DMS79 (cell line): ENCODE data around the gene ZFR2.

ENCODE experiments used
- DNase-seq: peaks from one replicate; lab custom pipeline; 2025; lab: John Stamatoyannopoulos, UW

The ZFR2 gene

DNA sequence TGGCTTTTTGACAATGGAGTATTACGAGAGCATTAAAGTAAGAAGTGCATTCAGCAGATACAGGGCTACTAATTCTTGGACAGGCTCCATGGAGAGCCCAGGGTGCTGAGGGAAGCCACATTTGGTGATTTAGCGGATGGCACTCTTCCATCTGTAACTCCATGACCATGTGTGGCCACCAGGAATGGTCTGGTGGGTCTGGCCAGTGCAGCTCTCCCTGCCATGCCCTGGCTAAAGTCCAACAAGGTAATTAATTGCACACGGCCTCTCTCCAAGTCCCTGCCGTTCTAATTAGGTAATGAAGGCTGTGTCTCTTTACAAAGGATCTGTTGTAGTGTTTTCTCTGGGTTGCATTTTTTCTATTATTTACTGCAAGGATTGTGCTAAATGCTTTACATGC, 4.3 kb upstream of the ZFR2 start:
- DNase-seq, result no peak

DNA sequence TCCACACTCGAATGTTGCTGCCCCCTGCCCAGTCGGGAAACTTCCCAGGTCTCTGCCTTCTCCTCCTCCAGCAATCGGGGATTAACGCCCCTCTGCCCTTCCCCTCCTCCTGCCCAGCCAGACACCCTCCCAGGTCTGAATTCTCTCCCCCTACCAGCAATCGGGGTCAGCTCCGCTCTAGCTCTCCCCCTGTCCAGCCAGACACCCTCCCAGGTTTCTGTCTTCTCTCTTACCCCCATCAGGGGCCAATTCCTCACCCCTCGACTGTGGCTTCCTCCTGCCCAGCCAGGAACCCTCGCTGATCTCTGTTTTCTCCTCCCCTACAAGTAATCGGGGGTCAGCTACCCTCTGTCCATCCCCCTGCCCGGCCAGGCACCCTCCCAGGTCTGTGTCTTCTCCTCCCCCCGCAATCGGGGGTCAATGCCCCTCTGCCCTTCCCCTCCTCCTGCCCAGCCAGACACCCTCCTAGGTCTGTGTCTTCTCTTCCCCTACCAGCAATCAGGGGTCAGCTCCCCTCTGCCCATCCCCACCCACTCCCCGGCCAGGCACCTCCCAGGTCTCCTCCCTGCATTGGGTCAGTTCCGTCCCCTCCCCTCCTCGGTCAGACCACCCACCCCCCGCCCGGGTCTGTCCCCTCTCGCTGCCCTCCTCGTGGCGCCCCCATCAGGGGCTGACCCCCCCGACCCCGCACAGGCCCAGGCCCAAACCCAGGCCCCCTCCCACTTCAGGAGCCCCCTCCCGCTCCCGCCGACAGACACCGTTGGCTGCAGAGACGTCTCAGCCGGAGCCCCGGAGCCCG, 668 bp downstream of the ZFR2 start:
- no peak for DNase-seq

DNA sequence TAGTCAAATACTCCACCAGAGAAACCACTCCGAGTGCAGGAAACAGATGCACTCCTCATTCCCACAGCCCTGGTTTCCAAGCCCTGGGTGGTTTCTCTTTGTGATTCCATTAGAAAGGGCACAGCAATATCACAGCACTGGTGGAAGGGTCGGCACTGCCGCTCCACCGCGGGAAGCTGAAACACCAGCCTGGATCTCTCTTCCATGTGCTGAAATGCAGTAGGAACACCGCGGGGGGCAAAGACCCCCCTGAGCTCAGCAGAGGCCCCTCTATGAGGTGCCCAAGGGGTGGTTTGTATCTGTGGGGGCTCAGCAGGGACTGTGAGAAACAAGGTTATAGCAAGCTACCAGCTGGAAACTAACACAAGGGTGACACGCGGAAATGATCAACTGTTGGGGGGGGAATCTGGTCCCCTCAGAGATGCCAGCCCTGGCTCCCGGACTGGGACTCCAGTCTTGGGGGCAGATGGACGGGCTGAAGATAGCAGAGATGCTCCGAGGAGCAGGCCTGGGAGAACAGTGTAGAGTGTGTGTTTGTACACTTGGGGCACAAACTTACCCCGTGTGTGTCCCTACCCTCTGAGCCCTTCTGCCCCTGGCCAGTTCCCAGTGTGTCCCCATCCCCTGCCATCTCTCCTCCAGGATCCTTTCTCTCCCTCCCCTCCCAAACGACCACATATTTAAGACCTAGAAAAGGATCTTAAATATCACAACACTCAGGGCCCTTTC, 1.8 kb downstream of the ZFR2 start:
- DNase-seq, result no peak

DNA sequence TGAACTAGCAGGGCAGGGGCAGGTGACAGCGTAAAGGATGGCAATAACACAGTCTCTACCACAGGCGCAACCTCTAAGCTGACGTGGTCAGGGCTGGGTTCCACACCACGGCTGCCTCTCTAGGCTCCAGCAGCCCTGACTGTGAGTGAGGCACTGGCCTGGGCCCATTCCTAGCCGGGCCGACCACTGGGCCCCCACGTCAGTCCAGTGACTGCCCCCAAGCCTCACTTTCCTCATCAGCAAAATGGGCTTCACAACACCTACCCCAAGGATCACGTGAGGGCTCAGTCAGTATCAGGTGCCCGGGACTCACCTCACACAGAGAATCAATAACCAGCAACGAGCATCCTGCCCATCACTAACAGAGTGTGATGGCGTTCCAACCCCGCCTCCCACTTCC, 5.2 kb downstream of the ZFR2 start:
- no peak for DNase-seq

DNA sequence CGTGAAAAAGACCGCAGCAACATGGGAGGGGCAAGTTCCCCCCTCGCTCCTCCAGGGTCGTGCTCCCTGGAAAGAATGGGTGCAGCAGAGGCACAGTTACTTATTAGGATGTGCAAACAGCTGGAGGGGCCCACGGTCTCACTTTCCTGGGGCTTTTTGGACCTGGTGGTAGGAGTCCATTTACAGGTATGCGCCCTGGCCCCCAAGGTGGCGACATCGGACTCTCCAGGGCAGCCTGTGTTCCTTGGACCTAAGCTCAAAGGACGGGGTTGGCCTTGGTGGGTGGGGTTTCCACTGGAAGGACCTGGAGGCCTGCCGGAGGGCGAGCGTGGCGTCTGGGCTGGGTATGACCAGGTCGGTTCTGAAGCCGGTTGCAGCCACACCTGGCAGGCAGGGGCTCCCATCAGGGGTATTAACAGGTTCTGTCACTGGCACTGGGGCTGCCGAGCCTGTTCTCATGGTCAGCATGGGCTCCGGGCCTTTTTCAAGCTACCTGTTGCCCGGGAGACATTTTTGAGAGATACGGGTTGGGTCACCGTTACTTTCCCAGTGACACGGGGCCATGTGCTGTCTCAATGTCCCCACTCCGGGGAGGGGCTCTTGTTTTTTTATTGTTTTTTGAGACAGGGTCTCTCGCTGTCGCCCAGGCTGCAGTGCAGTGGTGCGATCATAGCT, 5.9 kb downstream of the ZFR2 start:
- no peak for DNase-seq

DNA sequence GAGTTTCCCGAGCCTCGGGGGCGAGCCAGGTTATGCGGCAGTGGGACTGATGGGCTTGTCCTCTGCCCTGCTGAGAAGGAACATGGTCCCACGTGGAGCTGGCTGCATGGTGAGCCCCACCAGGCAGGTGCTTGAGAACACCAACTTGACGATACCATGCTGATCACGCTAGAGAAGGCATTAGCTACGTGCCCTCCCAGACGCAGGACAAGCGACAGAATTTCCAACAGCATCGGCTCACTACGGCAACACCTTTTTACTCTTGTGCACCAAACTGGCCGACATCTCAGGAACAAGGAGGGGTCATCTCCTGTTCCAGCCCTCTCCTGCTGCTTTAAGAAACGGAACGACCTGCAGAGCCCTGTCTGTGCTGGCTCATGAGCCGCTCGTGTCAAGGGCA, 8.3 kb downstream of the ZFR2 start:
- DNase-seq, result no peak

DNA sequence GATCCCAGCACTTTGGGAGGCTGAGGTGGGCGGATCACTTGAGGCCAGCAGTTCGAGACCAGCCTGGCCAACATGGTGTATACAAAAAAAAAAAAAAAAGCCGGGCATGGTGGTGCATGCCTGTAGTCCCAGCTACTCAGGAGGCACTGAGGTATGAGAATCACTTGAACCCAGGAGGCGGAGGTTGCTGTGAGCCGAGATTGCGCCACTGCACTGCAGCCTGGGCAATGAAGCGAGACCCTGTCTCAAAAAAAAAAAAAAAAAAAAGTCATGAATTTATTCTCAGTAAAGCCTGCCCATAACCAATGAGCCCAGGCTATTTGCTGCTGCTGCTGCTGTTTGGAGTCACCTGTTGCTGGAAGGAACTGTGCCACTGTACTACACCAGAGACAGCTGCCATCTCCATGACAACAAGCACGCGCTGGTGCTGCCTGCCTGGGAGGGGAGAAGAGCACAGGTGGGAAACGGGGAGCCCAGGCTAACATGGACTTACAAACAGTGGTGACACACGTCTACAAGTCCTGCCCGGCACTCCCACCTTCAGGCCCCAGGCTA, 11.3 kb downstream of the ZFR2 start:
- peak; percentile 14 for DNase-seq

DNA sequence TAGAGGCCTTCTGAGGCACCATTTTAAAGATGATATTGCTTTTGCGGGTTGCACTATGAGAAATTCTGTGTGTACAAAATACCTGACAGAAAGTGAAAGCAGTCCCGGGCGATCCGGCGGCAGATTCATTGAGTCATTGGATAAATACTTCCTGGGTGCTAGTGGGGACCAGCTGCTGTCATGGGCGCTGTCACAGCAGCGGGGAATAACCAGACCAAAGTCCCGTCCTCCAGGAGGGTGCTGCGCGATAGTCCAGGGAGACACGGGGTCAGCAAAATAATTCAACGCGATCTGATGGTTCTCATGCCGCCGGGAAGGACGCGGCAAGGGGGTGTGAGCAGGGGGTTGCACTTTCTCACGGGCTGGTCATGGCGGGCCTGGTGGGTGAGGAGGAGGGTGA, 13.5 kb downstream of the ZFR2 start:
- DNase-seq, result no peak

DNA sequence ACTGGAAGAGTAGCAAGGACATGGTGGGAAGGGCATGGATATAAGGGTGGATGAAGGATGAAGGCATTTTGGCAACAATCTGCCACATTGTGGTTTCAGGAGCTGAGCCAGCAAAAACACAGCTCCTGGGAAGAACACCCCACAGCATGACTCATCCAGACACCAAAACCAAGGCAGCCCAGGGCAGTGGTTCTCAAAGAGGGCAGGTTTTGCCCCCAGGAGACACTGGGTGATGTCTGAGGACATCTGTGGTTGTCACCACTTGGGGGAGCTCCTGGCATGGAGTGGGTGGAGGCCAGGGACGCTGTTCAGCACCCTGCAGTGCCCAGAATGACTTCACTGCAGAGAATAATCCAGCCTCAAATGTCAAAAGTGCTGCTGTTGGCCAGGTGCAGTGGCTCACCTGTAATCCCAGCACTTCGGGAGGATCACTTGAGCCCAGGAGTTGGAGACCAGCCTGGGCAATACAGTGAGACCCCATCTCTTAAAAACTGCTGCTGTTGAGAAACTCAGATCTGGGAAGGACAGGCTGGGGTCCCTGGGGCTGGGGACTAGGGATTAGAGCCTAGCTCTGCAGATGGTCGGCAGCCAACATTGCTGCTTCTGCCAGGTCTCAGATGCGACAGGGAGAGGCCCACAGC, 16.1 kb downstream of the ZFR2 start:
- DNase-seq, result no peak

DNA sequence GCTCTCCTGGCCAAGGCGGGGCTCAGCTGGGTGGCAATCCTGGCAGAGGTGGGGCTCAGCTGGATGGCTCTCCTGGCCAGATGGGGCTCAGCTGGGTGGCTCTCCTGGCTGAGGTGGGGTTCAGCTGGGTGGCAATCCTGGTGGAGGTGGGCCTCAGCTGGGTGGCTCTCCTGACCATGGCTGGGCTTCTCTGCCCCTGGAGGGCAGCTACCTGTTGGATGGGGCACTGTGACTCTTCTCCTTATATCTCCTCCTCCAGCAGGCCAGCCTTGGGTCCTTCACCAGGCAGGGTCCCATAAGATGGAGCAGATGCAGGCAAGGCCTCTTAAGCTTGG, 16.7 kb downstream of the ZFR2 start:
- no peak for DNase-seq

DNA sequence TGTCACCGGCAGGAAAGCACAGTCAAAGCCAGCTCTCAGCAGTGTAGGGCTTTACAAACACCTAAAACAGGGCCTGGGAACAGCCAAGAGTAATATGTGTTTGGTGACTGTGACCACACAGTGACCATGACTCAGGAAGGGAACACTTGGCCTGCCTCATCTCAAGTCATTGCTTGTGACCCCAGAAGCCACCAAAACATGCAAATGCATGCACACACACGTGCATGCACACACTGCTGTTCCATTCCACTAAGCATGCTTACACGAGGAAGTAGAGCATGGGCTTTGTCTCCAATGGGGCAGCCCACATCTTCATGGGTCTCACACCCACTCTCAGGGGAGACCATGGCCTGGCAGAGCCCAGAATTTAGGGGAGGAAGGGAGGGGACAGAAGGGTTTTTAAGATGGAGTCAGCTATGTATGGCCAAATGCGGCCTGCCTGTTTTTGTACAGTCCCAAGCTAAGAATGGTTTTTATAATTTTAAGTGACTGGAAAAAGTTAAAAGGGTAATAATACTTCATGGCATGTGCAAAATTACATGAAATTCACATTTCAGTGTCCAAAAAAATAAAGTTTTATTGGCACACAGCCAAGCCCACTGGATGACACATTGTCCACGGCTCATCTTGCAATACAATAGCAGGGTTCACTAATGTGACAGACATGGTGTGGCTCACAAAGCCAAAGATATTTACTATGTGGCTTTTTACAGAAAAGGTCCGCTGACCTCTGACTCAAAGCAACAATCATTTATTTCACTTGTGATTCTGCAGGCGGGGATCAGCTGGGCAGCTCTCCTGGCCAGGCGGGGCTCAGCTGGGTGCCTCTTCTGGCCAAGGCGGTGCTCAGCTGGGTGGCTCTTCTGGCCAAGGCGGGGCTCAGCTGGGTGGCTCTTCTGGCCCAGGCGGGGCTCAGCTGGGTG, 17.3 kb downstream of the ZFR2 start:
- no peak for DNase-seq

DNA sequence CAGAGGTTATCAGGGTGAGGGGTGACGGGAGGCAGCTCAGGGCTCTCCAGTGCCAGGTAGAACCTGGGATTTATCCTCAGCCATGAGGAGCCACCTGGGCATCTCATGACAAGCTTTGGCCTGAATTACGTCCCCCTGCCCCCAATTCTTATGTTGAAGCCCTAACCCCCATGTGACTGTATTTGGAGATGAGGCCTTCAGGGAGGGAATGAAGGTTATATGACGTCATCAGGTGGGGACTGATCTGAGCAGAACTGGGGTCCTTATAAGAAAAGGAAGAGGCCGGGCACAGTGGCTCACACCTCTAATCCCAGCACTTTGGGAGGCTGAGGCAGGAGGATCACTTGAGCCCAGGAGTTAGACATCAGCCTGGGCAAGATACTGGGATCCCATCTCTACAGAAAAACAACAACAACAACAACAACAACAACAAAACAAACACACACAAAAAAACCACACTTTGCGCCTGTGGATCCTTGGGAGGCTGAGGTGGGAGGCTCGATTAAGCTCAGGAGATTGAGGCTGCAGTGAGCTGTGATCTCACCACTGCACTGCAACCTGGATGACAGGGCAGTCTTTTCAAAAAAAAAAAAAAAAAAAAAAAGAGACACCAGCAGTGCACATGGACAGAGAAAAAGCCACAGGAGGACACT, 18.4 kb downstream of the ZFR2 start:
- DNase-seq, result no peak

DNA sequence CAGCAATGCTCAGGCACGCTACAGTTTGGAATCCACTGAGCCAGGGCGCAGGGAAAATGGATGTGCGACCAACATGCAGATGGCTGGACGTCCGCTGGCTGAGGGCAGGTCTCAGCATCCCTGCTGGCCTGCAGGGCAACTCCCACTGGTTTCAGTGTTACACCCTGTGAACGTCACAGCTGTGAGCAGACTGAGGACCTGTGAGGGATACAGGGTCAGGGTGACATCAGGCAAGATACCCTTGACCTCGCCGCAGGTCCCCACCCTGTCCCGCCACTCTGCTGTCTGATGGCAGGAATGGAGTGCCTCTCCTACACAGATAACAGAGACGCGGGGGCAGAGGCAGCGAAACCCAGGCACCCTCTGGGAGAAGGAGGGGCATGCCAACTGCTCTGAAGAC, 19.1 kb downstream of the ZFR2 start:
- DNase-seq, result no peak

DNA sequence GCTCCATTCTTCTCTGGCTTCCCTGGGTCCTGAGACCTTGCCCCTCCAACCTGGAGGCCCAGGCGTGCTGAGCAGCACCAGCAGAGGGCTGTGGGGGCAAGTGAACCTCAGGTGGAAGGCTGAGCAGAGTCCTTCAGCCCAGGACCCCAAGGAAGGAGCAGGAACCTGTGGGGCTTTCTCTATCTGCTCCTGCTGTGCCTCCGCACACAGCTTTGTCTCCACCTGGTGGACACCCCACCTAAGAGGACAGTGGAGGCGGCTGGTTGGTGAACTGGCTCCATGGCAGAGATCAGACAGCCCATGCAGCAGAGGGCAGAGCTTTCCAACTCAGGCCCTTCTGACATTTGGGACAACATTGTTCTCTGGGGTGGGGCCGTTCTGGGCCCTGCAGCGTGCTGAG, 19.7 kb downstream of the ZFR2 start:
- DNase-seq, result no peak

DNA sequence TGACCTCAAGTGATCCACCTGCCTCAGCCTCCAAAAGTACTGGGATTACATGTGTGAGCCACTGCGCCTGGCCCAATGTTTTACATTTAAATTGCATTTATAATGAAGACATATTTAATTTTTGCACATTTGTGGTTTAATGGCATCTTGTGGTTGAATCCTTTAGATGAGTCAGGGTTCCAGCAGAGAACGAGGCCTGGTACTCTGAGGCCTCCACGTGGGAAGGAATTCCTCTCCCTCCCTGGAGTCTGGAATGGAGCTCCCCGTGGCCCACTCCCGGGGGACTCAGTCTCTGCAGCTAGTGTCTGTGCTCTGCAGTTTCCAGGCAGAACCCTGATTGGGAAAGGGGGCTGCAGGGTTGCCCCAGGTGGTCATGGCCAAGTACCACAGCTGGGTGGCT, 24.2 kb downstream of the ZFR2 start:
- no peak for DNase-seq

DNA sequence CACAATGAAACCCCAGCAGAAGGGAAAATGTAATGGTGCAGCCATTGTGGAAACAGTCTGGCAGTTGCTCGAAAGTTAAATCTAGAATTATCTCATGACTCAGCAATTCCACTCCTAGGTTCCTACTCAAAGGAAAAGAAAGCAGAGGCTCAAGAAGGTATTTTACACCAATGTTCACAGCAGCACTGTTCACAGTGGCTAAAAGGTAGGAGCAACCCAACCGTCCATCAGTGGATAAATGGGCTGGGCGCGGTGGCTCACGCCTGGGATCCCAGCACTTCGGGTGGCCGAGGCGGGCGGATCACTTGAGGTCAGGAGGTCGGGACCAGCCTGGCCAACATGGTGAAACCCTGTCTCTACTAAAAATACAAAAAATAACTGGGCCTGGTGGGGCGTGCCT, 25.9 kb downstream of the ZFR2 start:
- DNase-seq, result no peak

DNA sequence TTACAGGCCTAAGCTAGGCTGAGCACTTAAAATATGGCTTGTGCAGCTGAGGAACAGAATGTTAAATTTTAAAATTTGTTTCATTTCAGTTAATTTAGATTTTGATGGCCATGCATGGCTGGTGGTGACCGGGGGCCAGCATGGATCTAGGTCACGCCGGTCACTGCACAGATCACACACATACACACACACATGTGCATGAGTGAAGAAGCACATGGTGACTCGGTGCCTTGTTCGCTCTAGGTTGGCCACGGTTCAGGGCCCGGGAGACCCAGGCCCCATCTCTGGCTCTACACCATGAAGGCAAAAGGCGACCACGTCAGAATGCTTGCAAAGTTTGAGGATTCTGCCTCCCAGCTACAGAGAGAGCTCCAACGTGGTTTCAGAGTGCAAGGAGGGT, 28.0 kb downstream of the ZFR2 start:
- DNase-seq, result no peak

DNA sequence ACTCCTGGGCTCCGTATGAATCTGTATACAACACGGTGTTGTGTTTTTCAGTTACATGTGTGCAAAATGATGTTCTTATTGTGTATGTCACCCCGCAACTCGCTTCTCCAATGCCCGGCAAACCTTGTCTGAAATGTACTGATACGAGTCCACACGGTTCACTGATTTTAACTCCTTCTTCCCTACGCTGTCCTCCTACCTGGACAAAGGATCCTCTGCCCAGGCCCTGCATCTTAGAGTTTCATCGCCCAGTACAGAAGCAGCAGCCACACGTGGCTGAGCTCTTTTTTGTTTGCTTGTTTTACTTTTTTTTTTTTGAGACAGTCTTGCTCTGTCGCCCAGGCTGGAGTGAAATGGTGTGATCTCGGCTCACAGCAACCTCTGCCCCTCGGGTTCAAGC, 28.9 kb downstream of the ZFR2 start:
- no peak for DNase-seq

DNA sequence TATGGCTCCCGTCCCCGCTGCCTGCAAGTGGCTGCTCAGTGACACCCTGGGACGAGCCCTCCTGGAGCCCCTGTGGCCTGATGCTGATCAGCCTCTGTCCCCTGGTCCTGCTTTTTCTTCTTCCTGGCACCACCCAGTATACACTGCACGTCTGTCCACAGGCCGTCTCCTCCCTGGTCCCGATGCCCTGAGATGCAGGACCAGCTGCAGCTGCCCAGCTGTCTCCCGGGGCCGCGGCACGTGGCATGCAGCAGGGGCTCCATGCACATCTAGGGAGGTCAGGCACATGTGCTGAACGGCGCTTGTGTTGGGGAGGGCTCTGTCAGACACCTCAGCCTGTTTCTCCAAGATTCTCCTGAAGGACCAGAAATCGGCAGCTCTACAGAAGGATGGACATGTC, 30.2 kb downstream of the ZFR2 start:
- DNase-seq, result no peak

DNA sequence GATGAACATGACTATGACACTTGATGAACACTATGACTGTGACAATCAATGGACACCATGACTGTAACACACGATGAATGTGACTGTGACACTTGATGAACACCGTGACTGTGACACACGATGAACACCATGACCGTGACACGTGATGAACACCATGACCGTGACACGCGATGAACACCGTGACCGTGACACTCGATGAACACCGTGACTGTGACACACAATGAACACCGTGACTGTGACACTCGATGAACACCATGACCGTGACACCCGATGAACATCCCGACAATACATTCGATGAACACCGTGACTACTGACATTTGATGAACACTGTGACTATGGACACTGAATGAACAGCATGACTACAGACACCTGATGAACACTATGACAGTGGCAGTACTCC, 30.9 kb downstream of the ZFR2 start:
- DNase-seq, result no peak

DNA sequence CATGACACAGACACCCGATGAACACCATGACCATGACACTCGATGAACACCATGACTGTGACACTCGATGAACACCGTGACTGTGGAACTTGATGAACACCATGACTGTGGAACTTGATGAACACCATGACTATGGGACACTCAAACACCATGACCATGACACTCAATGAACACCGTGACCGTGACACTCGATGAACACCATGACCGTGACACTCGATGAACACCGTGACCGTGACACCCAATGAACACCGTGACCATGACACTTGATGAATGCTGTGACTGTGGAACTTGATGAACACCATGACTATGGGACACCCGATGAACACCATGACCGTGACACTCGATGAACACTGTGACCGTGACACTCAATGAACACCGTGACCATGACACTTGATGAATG, 31.5 kb downstream of the ZFR2 start:
- DNase-seq, result no peak
